Measurements from ENCODE around the gene EN2.

Gene EN2

GRCh38 chr7:155449869-155450557, 7.9 kb upstream of the EN2 start:
- no peak for TF ChIP-seq CTCF (IDR thresholded peaks at IDR 0.05; ENCODE audit: borderline replicate concordance, control extremely low read depth, extremely low read depth, insufficient read depth, missing control alignments)

GRCh38 chr7:155450558-155450969, 7.4 kb upstream of the EN2 start:
- in situ Hi-C loops (cut with MboI; ENCODE audit: low sequenced_read_pairs, unreplicated experiment), result no loop called here
- TF ChIP-seq CTCF (IDR thresholded peaks at IDR 0.05; ENCODE audit: borderline replicate concordance, control extremely low read depth, extremely low read depth, insufficient read depth, missing control alignments), result no peak
- no peak for DNase-seq (ENCODE audit: low spot score)

More at GRCh38 chr7:155449869-155450557, 7.9 kb upstream of the EN2 start:
- in situ Hi-C loops (cut with MboI; ENCODE audit: low sequenced_read_pairs, unreplicated experiment), result loop anchor here (10.0 kb wide), 1 partner anchor 85 kb away; no protein-coding TSS in a partner anchor
- DNase-seq (ENCODE audit: low spot score), result no peak

DNA sequence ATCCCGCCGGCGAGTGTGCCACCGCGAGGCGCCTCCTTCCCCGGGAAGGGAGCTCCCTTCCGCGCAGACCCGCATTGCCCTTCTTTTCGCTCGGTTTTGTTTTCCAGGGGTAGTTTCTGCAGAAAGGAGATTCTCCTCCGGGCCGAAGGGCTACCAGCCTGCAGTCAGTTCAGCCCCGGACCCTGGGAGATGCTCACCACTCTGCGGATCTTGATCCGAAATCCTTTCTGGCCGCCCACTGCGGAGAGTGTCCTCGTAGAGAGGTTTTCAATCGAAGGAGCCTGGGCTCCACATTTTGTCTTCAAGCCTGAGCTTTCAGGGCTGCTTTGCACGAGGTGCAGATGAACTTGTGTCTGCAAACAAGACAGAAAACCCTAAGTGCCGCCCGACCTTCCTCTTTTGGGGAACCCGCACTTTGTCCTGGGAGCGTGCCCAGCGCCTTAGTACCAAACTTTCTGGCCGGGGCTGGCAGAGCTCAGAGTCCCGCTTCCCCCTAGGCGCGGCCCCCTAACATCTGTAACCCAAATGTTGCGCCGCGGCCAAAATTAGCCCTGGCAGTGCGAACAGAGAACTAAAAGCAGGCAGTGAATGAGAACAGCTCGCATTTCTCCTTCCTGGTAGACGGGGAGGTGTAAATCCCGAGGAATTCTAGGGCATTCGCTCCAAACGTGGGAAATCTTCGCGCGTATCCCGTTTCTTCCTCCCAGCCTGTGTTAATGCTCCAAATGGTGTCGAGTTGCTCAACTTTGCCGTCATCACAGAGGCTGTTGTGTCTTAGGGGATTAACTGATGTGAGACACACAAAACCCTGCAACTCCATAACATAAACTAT, 6.7 kb upstream of the EN2 start:
- no peak for TF ChIP-seq CTCF (IDR thresholded peaks at IDR 0.05; ENCODE audit: borderline replicate concordance, control extremely low read depth, extremely low read depth, insufficient read depth, missing control alignments)
- in situ Hi-C loops (cut with MboI; ENCODE audit: low sequenced_read_pairs, unreplicated experiment), result no loop called here
- no peak for DNase-seq (ENCODE audit: low spot score)

DNA sequence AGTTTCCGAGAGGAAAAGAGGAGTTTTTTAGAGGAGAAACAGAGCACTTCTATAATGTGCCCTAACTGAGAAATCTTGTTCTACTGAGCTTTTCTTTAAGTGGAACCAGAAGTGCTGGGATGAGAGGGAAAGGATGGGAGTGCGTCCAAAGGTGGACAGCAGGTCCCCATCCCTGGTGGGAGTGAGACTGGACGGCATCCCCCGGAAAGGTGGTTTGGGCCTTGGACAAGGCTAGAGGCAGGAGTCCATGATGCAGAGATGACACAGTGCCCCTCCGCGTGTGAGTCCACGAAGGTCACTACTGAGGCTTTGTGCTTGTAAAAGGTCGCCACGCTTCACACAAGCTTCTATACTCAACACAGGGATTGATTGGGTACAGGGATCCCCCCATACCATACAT, 6.1 kb upstream of the EN2 start:
- no peak for TF ChIP-seq CTCF (IDR thresholded peaks at IDR 0.05; ENCODE audit: borderline replicate concordance, control extremely low read depth, extremely low read depth, insufficient read depth, missing control alignments)
- in situ Hi-C loops (cut with MboI; ENCODE audit: low sequenced_read_pairs, unreplicated experiment), result no loop called here

DNA sequence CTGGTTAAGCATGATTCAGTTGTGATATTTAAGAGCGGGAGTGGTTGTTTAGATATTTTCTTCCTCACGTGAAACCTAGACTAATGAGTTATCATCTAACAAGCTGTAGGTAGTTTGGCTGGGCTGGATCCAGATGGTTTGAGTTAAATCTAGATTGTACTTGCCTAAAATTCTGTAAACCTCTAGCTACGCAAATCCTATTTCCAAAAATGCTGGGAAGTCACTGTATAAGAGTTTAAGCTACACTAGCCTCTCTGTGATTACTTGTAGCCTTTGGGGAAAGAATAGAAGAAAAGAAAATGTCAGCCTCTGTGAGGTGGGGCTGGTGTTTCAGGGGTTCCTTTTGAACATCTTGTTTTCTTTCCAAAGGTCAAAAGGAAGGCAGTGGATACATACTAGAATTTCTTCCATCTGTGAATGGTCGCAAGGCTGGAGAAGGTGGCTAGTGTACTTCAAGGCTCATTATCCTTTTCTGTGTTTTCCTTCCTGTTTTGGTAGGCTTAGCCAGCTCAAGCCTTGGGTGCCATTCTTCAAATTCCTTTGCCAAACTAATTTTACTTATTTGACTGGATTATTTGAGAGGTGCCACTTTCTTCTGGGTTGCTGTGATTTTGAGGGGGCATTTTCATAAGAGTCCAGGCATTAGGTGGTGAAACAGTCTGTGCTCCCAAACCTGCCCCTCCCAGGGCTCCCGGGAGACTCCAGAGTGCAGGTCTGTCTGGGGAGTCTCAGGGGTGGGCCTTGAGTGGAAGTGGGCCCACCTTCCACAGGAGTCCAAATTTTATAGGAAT, 5.2 kb upstream of the EN2 start:
- no peak for DNase-seq (ENCODE audit: low spot score)
- in situ Hi-C loops (cut with MboI; ENCODE audit: low sequenced_read_pairs, unreplicated experiment), result no loop called here
- TF ChIP-seq CTCF (IDR thresholded peaks at IDR 0.05; ENCODE audit: borderline replicate concordance, control extremely low read depth, extremely low read depth, insufficient read depth, missing control alignments), result no peak

More for the DNA sequence above, 6.1 kb upstream of the EN2 start:
- no peak for DNase-seq (ENCODE audit: low spot score)

Measured in GM13976 (cell line).